Mesothelial cell of epicardium (in vitro differentiated cells): Measurements from ENCODE around the gene KIFAP3. TPM values are rescaled to one million over a fixed set of nuclear protein-coding genes. Genes with fewer than 3 reads are reported as not detected.

Experiments used
- DNase-seq, 2 experiments: peaks; one replicate each; pipeline ENCODE4 v3.0.0; 2021; ENCODE audit warnings: low spot score in 2 of 2; ENCODE audit not compliant: unreplicated experiment in 2 of 2
- H3K27ac Mint-ChIP-seq: 2 replicates; pipeline ENCODE4 v1.8.0; 2021; ENCODE audit warnings: mixed read lengths
- H3K27me3 Mint-ChIP-seq: 2 replicates; pipeline ENCODE4 v1.8.0; 2021; ENCODE audit warnings: low read depth, mixed read lengths
- H3K36me3 Mint-ChIP-seq: 2 replicates; pipeline ENCODE4 v1.8.0; 2021; ENCODE audit warnings: mixed read lengths
- H3K4me1 Mint-ChIP-seq: 2 replicates; pipeline ENCODE4 v1.8.0; 2021; ENCODE audit warnings: mixed read lengths
- H3K4me3 Mint-ChIP-seq: 2 replicates; pipeline ENCODE4 v1.8.0; 2021; ENCODE audit warnings: mild to moderate bottlenecking, moderate library complexity, mixed read lengths
- H3K9me3 Mint-ChIP-seq: 2 replicates; pipeline ENCODE4 v1.8.0; 2021; ENCODE audit warnings: mixed read lengths
- total RNA-seq: library from RNA; stranded (reverse); gene quantifications from 3 replicates; pipeline ENCODE4 v1.2.1, GENCODE V29; 2021
- TF ChIP-seq, protein P1 (sequence below): fragments of 200-600 bp; sonication (generic); IDR thresholded peaks from one replicate; pipeline ENCODE4 v1.5.0; 2021; ENCODE audit warnings: antibody characterized with exemption; ENCODE audit not compliant: unreplicated experiment

KIFAP3 gene
- total RNA-seq, 1 donor from 2014 or later: 28.6 TPM

DNA sequence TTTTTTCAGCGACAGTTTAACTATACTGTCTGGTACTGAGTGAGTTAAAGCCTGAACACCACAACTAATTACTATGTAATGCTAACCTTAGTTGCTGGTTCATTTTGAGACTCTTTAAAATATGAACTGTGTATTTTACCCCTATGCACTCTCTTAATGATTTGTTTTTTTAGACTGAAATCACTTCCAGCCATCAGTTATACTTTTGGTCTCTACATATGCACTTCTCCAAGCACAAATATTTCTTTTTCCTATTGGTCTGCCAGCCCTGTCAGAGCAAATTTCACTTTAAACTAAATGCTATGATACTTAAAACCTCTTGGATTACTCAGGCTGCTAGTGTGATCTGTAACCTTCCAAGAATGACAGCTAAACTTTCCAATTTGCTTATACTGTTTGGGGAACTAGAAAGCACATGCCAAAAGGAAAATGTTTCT lies 142.7 kb downstream of the KIFAP3 start:
- H3K4me3 Mint-ChIP-seq: no peak overlapping the region
- H3K27ac Mint-ChIP-seq: peak overlapping the region; percentile 47
- no peaks in the 10 kb centered on the region for H3K27me3 Mint-ChIP-seq
- peaks cover 46% of the 10 kb centered on the region for H3K4me1 Mint-ChIP-seq
- no peaks in the 10 kb centered on the region for H3K9me3 Mint-ChIP-seq
- H3K36me3 Mint-ChIP-seq: no peaks in the 10 kb centered on the region
- TF ChIP-seq, protein P1, sequence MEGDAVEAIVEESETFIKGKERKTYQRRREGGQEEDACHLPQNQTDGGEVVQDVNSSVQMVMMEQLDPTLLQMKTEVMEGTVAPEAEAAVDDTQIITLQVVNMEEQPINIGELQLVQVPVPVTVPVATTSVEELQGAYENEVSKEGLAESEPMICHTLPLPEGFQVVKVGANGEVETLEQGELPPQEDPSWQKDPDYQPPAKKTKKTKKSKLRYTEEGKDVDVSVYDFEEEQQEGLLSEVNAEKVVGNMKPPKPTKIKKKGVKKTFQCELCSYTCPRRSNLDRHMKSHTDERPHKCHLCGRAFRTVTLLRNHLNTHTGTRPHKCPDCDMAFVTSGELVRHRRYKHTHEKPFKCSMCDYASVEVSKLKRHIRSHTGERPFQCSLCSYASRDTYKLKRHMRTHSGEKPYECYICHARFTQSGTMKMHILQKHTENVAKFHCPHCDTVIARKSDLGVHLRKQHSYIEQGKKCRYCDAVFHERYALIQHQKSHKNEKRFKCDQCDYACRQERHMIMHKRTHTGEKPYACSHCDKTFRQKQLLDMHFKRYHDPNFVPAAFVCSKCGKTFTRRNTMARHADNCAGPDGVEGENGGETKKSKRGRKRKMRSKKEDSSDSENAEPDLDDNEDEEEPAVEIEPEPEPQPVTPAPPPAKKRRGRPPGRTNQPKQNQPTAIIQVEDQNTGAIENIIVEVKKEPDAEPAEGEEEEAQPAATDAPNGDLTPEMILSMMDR: no peak
- no peak for DNase-seq

DNA sequence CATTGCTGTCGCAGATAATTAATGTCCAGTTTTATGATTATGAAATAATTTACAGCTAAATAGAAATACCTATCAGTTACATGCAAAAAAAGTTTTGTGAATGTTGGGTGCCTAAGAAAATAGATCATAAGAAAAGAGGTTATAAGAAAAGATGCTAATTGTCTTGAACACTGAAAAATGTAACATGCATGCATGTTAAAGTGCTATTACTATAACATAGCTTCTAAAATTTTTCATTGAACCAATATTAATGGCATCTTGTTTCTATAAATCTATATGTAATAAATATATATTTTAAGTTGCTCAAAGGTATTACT lies 145.3 kb downstream of the KIFAP3 start:
- TF ChIP-seq, protein P1: no peak
- Mint-ChIP-seq H3K4me3 (no peak overlapping the region), H3K27me3 (no peaks in the 10 kb centered on the region), H3K27ac (no peak overlapping the region), H3K36me3 (no peaks in the 10 kb centered on the region), H3K9me3 (no peaks in the 10 kb centered on the region), H3K4me1 (peaks cover 55% of the 10 kb centered on the region)
- no peak for DNase-seq

DNA sequence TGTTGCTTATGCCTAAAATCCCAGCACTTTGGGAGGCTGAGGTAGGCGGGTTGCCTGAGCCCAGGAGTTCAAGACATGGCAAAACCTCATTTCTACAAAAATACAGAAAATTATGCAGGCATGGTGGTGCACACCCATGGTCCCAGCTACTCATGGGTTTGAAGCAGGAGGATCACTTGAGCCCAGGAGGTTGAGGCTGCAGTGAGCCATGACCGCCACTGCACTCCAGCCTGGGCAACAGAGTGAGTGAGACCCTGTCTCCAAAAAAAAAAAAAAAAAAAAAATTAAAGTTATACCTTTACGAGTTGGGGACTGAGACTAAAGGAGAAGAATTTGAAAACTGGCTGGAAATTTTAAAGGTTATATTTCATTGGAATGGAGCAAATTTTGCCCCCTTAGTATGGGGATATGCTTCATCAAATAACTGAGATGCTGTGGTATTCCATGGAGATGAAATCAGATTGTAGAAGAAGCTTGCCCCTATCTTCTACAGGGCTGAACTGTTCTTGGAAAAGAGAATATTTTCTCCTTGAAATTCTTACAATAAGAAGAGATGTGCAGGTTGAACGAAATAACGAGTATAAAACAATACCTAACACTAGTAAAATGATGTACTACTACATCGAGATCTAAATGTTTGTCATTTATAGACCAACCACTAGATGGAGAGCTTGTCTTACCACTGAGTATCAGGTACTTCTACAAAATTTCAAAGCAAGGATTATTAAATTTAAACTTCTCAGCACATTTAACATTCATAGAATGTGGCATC lies 145.9 kb downstream of the KIFAP3 start:
- H3K36me3 Mint-ChIP-seq: no peaks in the 10 kb centered on the region
- H3K27ac Mint-ChIP-seq: no peak overlapping the region
- H3K4me1 Mint-ChIP-seq: peaks cover 49% of the 10 kb centered on the region
- no peaks in the 10 kb centered on the region for H3K9me3 Mint-ChIP-seq
- DNase-seq: no peak
- TF ChIP-seq, protein P1: peak; percentile 64
- H3K27me3 Mint-ChIP-seq: no peaks in the 10 kb centered on the region
- H3K4me3 Mint-ChIP-seq: no peak overlapping the region

DNA sequence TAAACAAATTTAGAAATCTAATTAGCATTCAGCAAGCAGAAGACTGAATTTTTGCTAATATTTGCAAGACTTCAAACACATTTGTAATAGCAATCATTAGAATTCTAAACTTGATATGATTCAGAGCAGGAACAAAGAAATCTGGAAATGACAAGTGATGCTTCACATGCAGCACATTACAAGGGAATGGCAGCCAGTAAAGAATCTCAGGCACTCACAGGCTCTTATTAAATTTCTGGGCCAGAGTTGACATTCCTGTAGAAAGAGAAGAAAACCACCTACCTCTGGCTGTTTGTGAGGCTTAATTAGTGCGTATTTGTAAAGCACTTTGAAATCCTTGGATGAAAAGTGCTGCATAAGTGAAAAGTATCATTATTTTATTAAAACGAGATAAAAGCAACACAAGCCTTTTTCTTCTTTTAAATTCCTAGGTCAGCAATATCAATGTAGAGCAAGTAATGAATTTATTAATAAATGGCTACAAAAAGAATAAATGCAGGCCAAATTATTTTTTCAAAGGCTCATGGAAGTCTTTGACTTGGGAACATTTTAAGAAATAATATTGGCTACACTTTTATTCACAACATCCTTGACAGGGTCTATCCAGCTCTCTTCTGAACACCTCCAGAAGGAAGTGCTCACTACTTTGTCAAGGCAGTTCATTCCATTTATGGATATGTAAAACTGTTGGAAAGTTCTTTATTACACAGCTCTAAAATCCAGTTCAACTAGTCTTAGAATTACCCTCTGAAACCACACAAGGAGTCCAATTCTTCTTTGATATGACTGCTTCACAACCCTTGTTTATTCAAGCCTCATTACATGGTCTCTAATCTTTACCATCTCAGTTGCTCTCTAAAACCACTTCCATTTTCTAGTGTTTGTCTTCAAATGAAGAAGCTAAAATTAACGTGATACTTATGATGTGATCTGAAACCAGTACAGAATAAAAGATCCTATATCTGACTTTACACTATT lies 148.7 kb downstream of the KIFAP3 start:
- H3K27ac Mint-ChIP-seq: peak overlapping the region; percentile 80
- TF ChIP-seq, protein P1: no peak
- no peaks in the 10 kb centered on the region for H3K27me3 Mint-ChIP-seq
- H3K36me3 Mint-ChIP-seq: no peaks in the 10 kb centered on the region
- peaks cover 35% of the 10 kb centered on the region for H3K4me1 Mint-ChIP-seq
- H3K9me3 Mint-ChIP-seq: no peaks in the 10 kb centered on the region
- no peak overlapping the region for H3K4me3 Mint-ChIP-seq
- no peak for DNase-seq

DNA sequence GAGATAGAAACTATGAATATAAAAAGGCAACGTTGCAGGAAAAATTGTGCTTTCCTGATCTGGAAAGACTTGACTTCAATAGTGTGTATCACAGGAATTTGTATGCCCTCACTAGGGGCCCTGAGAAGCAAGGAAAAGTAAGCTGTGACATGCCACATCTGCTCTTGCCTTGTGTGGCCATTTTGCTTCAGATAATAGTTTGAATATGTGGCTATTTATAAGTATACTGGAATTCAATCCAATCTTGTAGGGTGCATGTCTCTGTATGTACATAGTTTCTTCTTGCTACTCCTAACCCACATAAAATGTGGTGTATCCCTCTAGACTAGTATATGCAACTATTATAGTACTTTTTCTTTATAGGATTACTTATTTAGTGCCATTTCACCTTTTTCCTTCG lies 149.7 kb downstream of the KIFAP3 start:
- TF ChIP-seq, protein P1: no peak
- no peaks in the 10 kb centered on the region for H3K9me3 Mint-ChIP-seq
- H3K4me3 Mint-ChIP-seq: no peak overlapping the region
- H3K27ac Mint-ChIP-seq: no peak overlapping the region
- DNase-seq: no peak
- H3K27me3 Mint-ChIP-seq: no peaks in the 10 kb centered on the region
- peaks cover 43% of the 10 kb centered on the region for H3K4me1 Mint-ChIP-seq
- H3K36me3 Mint-ChIP-seq: no peaks in the 10 kb centered on the region
